NCI-H2171 treated with DMSO at 0.1 percent for 48 hours (cell line): ENCODE data around the gene TMEM132D.

Source experiments
- DNase-seq: peaks from one replicate; lab custom pipeline; 2025; lab: John Stamatoyannopoulos, UW

The TMEM132D gene

DNA sequence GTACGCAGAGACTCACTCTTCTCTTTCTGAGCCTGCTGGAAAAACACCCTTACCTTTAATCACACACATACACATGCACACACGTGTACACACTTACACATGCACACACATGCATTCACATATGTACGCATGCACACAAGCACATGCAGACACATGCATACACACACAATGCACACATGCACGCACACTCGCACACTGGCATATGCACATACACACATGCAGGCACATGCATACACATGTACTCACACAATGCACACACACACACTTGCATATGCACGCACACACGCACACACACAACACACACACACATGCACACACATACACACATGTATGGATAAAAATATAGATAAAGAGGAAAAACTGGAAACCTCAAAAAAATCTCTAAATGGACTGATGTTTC is 801.6 kb downstream of the TMEM132D start:
- DNase-seq: no peak

DNA sequence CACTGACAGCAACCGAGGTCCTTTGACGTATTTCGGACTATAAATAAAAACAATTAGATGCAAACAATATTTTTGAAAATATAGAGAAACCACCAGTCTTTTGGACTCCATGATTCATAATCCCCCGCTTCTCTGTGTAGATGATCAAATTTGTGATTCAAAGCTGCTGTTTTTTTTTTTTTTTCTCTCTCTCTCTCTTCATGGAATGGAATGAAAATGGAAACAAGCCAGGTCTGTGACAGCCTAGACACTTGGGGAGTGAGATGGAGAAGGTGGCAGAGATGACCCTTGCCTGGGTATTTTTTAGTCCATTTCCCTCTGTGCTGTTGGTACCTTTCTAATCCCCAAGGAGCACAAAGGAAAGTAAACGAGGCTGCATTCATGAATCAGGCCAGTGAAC is 802.0 kb downstream of the TMEM132D start:
- DNase-seq: no peak

DNA sequence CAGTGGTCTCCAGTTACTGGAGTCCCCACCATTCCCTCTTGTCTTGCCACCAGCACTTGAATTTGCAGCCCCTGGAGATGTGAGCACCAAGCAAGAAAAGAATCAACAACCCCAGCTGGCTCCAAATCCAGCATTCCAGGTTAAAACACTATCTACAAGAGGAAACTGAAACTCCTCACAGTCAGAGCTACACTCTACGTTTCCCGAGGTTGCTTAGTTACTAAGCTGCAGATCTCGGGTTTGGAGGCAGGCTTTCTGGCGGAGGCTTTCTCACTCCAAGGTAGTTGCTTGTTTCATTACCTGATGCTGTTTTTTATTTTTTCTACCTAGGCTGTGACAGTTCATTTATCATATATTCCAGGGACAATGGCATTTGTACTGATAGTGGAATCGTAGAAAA is 802.4 kb downstream of the TMEM132D start:
- no peak for DNase-seq

DNA sequence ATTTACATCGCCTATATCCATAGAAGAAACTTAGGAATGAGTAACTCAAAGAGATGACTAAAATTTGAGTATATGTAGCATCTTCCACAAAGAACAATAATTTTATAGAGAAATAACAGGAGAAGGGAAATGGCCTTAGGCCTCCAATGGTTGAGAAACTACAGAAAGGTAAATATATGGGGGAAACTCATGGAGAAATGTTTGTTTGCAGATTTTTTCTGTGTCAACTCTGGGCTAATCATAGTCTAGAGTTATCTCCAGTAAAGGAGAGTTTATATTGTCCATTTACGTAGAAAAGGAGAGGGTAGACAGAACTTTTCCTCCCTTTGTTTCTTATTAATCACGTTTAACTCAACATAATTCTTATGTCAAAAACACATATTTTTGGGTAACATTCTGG is 806.4 kb downstream of the TMEM132D start:
- no peak for DNase-seq

DNA sequence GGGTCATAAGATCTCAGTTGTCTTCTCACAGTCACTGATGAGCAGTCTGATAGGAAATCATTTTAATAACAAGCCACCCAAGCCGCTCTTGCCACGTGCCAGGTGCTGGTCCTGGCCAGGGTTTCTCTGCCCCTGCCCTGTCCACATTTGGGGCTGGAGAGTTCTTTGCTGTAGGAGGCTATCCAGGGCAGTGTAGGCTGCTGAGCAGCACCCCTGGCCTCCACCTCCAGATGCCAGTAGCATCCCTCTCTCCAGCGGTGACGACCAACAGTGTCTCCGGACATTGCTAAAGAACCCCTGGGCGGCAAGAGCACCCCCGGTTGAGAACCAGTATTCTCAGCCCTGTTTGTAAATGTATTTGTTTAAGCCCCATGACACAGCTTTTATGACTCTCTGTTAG is 806.9 kb downstream of the TMEM132D start:
- no peak for DNase-seq

DNA sequence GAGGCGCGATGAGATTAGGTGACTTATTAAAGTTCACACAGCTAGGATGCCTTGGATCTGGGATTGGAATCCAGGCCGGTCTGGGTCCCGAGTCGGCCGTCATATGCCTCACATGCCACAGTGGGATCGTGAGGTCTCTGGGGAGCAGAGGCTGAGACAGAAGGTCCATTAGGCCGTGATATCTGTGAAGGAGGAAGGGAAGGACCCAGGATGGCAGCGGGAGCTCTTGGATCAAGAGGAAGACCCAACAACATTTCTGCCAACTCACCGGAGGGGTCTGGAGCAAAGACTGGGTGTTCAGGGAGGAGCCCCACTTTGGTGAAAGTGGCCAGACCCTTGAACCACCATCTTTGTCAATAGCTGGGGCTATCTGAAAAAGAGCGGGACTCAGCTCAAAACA is 807.6 kb downstream of the TMEM132D start:
- DNase-seq: no peak

DNA sequence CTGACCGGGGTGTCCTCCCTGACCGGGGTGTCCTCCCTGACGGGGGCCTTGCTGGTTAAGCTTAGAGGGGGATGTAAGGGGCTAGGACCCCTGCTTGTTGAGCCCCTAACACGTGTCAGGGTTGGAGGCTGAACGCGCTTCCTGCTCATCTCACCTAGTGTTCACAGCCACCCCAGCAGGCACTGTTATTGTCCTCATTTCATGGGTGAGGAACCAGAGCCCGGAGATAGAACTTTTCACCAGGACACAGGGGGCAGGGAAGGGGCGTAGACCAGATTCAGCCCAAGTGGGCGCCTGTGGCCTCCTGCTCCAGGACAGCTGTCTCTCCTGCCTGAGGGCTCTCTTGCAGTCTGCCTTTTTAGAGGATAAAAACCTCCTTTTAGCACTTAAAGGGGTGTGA is 814.2 kb downstream of the TMEM132D start:
- DNase-seq: no peak

DNA sequence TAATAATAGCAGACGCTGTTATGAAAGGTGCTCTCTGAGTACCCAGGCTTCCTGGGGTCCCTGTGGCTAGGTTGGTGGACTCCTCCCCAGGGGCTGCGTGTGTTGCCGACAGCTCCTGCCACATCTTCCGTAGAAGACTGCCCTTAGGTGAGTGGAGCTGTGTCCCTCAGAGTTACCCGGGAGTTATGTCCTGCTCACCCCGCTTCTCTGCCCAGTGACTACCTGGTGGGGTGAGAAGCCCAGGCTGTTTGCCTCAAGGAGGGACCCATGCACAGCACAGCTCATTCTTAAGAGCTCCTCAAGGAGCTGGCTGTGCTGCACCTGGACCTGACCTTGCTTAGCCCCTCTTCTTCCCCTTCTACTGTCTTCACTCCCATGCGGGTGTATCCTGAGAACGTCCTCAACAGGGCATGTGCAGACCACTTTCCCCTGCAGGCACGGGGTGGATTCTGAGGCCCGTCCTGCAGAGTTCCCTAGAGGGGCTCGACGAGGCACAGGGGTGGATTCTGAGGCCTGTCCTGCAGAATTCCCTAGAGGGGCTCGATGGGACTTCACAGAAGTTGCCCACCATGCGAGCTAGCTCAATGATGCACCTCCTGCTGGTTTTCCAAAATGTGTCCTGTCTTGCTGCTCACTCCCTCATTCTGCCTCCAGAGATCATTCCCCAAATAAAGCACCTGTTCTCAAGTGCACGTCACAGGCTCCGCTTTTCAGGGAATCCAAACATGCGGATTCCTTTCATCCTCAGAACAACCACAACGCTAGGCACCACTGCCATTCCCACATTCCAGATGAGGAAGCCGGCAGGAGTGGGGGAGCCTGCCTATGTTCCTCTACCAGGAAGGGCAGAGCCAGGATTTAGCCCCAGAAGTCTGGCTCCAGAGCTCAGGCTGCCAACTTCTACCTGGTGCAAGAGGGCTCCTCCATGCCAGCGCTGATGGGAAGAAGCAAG is 818.7 kb downstream of the TMEM132D start:
- no peak for DNase-seq

DNA sequence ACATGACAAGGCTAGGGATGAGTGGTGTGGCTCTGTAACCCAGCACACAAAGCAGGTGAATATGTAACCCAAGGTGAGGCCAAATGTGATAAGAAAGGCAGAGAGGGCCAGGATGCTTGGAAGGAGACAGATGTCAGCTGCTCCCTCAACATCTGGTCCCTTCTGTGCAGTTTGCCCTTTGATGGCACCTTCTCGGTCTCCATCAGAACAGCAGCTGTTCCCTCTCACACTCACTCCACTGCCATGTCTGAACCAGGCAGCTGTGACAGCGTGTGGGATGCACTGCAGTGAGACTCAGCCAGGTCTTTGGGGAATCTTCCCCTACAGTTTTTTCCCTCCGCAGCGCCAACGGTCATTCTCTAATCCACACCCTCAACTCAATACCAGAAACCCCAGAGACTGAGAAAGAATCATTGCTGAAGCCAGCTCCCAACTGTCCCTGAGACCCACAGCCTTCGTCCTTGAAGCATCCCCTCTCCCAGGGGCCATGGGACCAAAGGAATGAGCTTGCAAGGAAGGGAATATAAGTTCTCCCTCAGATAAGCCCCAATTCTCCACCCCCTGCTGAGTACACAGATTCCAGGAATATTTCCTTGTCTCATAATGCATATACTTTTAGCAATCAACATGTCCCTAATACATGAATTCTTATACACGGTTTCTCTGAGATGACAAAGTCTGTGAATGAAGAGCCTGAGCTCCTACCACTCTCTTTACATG is 820.5 kb downstream of the TMEM132D start:
- DNase-seq: no peak

DNA sequence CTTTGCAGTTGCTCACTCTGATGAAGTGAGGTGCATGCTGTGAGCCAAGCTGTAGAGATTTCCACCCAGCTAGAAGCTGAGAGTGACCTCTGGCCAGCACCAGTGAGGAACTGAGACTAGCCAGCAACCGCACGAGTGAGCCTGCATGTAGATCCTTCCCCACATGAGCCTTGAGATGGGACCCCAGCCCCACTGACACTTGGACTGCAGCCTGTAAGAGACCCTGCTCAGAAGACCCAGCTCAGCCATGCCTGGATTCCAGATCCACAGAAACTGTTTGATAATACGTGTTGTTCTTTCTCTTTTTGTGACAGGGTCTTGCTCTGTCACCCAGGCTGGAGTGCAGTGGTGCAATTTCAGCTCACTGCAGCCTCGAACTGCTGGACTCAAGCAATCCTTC is 821.4 kb downstream of the TMEM132D start:
- DNase-seq: no peak

DNA sequence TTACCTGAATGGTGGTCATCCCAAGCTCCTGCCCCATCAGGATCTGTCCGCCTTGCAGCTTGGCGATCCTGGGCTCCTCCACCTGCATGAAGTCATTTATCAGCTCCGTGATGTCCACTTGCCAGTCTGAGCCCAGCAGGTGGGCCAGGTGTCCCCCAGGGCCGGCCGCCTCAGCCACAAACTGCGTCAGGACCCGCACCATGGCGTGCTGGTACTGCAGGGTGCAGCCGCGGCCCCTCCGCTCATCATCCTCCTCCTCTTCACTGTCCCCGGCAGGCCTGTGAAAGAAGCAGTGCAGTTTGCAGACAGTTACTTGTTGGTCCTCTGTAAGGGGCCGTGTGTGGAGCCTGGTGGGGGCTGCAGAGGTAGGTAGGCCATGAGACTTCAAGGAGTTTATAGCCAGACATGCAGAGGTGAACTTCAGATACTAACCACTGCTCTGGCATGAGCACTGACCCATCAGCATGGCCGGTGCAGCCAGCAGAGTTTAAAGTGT is 822.0 kb downstream of the TMEM132D start:
- no peak for DNase-seq

DNA sequence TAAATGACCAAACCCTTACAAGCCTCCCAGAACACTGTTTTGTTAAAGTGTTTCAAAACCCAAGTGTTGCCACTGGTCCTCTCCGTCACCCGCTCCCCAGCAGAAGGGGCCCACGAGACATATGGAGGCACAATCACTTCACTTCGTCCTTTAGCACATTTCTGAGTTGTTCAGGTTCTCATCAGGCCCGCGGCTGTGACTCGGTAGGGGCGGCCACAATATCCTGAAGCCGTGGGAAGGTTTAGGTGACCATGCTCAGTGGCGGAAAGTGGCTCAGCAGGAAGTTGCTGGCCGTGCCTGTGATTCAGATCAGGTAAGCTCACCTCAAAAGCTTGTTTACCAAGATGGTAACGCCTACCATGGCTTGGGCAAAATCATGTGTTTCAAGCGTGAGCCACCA is 823.0 kb downstream of the TMEM132D start:
- DNase-seq: no peak

DNA sequence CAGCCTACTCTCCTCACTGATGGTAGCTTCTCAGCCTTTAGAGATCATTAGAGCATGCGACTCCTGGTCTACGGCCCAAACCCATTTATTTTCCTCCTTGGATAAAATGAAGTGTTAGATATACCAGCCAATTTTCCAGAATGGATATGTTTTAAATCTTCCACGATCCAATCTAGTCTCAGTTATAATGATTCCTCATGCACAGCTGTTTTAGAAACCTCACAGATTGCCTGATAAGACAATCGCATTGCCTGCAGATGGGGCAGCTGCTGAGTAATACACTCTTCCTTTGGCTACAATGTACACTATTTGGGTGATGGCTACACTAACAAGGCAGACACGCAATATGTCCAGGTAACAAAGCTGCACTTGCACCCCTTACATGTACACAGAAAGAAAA is 823.4 kb downstream of the TMEM132D start:
- no peak for DNase-seq

DNA sequence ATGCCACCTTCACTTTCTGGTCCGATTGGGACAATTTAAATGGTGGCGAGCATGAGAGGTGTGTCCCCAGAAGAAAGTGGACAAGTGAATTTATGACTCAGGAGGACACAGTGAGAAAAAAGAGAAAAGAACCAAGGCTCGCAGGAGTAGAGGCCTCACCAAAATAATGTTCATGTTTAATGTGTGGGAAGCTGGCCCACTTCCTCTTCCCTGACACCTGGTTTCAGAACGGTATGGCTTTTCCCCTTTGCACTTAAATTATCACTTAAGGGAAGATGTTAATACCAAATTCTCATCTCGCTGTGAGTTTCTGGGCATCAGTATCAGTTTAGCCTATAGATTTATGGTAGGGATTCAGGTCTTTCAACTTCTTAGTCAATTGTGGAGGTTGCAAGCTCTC is 824.1 kb downstream of the TMEM132D start:
- no peak for DNase-seq

DNA sequence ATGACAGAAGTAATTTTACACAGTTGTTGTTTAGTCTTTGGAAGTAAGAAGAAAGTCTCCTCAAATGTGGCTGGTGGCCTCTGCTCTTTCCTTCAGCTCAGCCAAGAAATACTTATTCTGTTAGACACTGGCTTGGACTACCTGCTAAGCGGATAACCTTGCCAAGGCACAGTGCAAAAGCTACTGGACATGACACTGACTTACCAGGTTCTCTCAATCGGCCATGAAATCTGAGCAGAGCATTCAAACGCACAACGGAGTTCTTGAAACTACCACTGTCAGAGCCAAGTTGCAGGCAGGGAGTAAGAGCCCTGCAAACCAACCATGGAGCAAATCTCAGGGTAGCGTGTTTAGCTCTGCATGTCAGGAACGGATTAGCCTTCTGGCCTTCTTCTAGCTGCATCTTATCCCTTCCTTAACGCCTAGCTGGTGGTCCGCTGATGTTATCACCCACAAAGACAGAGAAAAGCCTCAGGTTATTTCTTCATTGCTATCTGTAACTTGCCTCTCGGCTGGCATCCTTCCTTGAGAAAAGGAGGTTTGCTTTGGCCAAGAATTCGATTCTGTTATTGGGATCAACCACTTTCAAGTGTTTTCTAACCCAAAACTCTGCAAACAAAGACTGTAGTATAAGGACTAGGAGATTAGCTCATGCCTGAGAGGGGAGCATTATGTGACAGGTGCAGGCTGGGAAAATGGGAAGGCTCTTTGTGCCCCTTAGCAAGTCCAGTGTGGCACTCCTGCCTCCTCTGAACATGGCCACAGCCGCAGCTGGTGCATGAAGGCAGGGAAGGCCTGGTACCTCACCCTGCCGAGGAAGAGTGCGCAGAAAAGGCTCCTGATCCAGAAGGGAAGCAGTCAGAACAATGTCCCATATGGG is 827.1 kb downstream of the TMEM132D start:
- no peak for DNase-seq

DNA sequence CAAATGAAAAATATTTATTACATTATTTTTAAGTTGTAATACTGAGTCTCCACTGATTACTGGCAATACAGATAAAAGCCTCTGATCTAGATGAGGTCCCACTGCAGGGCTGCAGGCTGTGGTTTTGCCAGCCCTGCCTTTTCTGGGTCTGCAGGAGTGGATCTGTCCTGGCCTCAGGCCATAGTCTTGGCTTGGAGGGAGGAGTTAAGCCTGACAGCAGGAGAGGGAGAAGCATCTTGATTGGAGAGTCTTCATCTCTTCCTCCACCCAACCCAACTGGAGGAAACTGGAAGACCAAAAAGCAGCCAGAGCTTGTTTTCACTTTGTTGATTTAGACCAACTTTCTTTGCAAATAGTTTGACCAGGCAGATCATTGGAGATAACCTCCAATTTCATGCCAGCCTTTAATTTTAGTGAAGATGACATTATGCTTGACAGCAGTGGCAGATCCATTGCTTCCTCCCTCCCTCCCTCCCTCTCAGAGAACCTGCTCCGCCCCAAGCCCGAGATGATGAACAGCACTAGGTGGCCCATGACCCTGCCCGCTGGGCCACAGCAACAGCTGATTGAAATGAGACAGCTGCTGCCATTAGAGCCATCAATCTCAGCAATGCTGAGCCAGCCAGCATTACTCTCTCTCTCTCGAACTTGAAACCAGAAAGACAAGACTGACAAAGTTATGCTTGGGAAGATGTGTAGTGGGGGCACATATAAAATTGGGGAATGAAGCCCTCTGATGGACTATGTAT is 828.2 kb downstream of the TMEM132D start:
- DNase-seq: no peak

DNA sequence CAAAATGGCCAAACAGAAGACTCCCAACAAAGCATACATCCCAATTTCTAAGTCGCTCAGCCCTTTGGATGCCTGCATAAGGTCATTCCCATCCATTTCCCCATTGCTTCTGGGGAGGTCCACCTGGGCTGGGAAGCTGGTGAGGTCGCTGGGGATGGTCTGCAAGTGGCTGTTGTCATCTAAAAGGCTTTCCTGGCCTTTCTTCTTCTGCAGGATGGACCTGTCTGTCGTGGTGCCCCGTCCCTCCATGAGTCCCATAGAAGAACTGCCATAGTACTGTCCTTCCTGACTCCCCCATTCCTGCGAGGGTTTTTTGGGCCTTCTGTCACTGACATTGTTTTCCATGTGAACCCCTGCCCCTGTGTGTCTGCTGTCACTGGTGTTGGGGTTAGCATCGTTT is 829.4 kb downstream of the TMEM132D start:
- DNase-seq: no peak

DNA sequence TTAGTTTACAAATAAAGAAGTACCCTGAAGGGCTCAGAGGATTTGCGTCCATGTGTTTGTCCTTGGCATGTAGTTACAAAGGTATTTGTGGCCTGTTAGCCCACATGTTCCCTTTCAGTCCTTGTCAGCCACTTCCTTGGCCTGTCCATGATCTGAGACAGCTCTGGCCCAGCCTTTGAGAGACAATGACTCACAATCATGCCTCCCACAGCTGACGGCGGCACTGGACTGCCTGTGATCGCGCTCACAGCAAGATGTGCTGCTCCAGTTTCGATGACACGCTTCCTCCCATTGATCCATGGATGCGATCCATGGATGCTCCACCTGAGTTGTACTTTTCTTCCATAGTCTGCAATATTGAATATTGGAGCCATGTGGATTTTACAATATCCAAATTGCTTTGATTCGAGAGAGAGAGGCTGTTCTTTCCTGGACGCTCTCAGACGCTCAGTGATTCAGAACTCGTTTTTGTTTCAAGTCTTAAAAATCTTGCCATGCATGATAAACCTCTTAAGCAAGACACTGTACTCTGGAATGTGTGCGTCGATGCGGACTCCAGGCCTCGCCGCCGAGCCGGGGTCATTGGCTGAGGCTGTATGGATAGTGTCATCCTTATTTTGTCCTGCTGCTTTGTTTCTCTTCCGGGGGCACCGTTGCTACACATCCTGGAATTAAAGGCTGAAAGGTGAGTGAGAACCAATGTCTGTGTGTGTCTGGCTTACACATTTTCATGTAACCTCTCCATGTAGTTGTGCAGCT is 830.5 kb downstream of the TMEM132D start:
- no peak for DNase-seq

DNA sequence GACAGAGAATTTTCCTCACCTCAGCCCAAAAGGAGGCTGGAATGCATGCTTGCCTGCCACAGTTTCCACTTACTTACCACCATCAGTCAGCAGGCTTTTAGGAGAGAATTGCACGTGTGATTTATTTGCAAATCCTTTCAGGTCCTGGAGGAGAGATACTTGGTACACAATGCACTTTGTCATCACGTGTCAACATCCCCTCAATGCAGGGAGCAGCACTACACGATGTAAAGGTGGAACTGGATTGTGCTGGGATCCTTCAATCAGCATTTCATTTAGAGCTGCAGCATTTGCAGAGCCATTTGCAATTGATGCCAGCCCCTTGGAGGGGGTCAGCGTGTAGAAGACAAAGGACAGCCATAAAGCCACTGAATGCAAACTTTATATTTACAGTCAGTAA is 832.5 kb downstream of the TMEM132D start:
- no peak for DNase-seq

DNA sequence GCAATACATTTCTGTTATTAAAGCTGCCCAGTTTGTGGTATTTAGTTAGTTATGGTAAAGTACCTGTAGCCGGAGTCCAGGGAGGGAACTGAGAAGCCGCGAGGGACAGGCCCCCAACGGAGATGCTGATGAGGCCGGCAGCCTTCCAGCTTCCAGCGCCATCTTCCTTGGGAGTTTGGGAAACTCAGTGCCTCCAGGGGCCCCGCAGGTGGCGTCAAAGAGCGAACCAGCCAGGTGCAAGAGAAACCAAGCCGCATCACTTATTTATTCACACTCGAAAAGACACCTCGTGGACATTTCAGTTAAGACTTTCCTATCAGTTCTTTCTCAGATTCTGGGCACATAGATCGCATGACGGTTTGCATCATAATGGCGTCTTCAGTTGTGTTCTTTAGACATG is 833.9 kb downstream of the TMEM132D start:
- DNase-seq: no peak

DNA sequence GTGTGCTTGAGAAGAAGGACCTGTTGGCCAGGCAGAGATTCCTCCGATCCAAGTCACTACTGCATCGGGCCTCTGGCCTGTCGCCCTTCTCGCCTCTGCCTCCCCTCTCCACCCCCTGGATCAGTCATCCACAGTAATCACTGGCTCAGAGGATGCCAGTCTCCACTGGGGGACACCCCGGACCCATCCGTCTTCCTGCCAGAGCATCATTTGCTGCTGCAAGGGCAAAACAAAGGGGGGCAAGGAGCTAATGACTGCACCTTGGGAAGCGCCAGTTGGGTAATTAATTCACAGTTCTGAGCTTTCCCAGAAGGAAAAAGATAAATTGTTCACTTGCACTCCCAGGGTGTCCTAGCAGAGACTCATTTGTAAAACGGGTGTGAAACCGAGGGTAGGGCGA is 835.1 kb downstream of the TMEM132D start:
- no peak for DNase-seq
